ENCODE measurements around the gene TPPP.
"Not testable (repeated sequence)": the region's sequence is repeated elsewhere in the genome, so short reads cannot be mapped to it uniquely, and the experiment has no call there.

The TPPP gene

GRCh38 chr5:692529-693041 lies 567 bp downstream of the TPPP start:
- not testable (repeated sequence) for H4K20me1 ChIP-seq (ENCODE audit: control insufficient read depth, insufficient read depth, low read depth, low read length); H3K36me3 ChIP-seq (ENCODE audit: control insufficient read depth, low read length); H3K27ac ChIP-seq (ENCODE audit: low read depth, low read length); H3K79me2 ChIP-seq (ENCODE audit: control insufficient read depth, low read length); H3K4me1 ChIP-seq (ENCODE audit: control insufficient read depth, low read length); H3F3A ChIP-seq (ENCODE audit: control insufficient read depth, insufficient read depth); H3K9me2 ChIP-seq (replicated peaks; ENCODE audit: control insufficient read depth, low read length); H3K9me3 ChIP-seq (ENCODE audit: control insufficient read depth, insufficient read depth, low read length)
- peak; percentile 51; the same call in 1 of the 2 replicates for TF ChIP-seq EZH2phosphoT487 (IDR thresholded peaks at IDR 0.05; ENCODE audit: borderline replicate concordance, low read length)
- Histone ChIP-seq H3K27me3 (ENCODE audit: control insufficient read depth, low read length) (peaks cover 13% of the 10 kb centered on the region), H3K4me3 (ENCODE audit: low read length) (peak overlapping the region; percentile 49; the same call in 1 of the 2 replicates), H3K4me2 (ENCODE audit: low read length) (peak overlapping the region; percentile 48)

GRCh38 chr5:691817-692528 lies 1.2 kb downstream of the TPPP start:
- H3K9me2 ChIP-seq (replicated peaks; ENCODE audit: control insufficient read depth, low read length): no peaks in the 10 kb centered on the region
- no peaks in the 10 kb centered on the region for H3K4me1 ChIP-seq (ENCODE audit: control insufficient read depth, low read length)
- H3K4me2 ChIP-seq (ENCODE audit: low read length): no peak overlapping the region
- H4K20me1 ChIP-seq (ENCODE audit: control insufficient read depth, insufficient read depth, low read depth, low read length): no peaks in the 10 kb centered on the region
- H3K36me3 ChIP-seq (ENCODE audit: control insufficient read depth, low read length): no peaks in the 10 kb centered on the region
- TF ChIP-seq EZH2phosphoT487 (IDR thresholded peaks at IDR 0.05; ENCODE audit: borderline replicate concordance, low read length) (no peak), CTCF (IDR thresholded peaks at IDR 0.05; ENCODE audit: low read depth, low read length, poor library complexity, severe bottlenecking) (no peak)
- no peak overlapping the region for H3K4me3 ChIP-seq (ENCODE audit: low read length)
- no peaks in the 10 kb centered on the region for H3K79me2 ChIP-seq (ENCODE audit: control insufficient read depth, low read length)
- peaks cover 11% of the 10 kb centered on the region for H3K27me3 ChIP-seq (ENCODE audit: control insufficient read depth, low read length)
- H3K27ac ChIP-seq (ENCODE audit: low read depth, low read length): no peak overlapping the region
- no peaks in the 10 kb centered on the region for H3K9me3 ChIP-seq (ENCODE audit: control insufficient read depth, insufficient read depth, low read length)
- no peaks in the 10 kb centered on the region for H3F3A ChIP-seq (ENCODE audit: control insufficient read depth, insufficient read depth)

GRCh38 chr5:691049-691448 lies 2.1 kb downstream of the TPPP start:
- H4K20me1 ChIP-seq (ENCODE audit: control insufficient read depth, insufficient read depth, low read depth, low read length); H3K4me2 ChIP-seq (ENCODE audit: low read length); H3K79me2 ChIP-seq (ENCODE audit: control insufficient read depth, low read length); H3K36me3 ChIP-seq (ENCODE audit: control insufficient read depth, low read length); H3K9me2 ChIP-seq (replicated peaks; ENCODE audit: control insufficient read depth, low read length); H3K9me3 ChIP-seq (ENCODE audit: control insufficient read depth, insufficient read depth, low read length); H3F3A ChIP-seq (ENCODE audit: control insufficient read depth, insufficient read depth); H3K4me1 ChIP-seq (ENCODE audit: control insufficient read depth, low read length); H3K4me3 ChIP-seq (ENCODE audit: low read length); H3K27ac ChIP-seq (ENCODE audit: low read depth, low read length): not testable (repeated sequence)
- H3K27me3 ChIP-seq (ENCODE audit: control insufficient read depth, low read length): peaks cover 11% of the 10 kb centered on the region

GRCh38 chr5:690293-690692 lies 2.9 kb downstream of the TPPP start:
- not testable (repeated sequence) for H3K9me3 ChIP-seq (ENCODE audit: control insufficient read depth, insufficient read depth, low read length); H3K79me2 ChIP-seq (ENCODE audit: control insufficient read depth, low read length); H3K4me3 ChIP-seq (ENCODE audit: low read length); H3F3A ChIP-seq (ENCODE audit: control insufficient read depth, insufficient read depth); H3K27ac ChIP-seq (ENCODE audit: low read depth, low read length); H3K36me3 ChIP-seq (ENCODE audit: control insufficient read depth, low read length); H3K9me2 ChIP-seq (replicated peaks; ENCODE audit: control insufficient read depth, low read length); H3K4me2 ChIP-seq (ENCODE audit: low read length); H4K20me1 ChIP-seq (ENCODE audit: control insufficient read depth, insufficient read depth, low read depth, low read length); H3K4me1 ChIP-seq (ENCODE audit: control insufficient read depth, low read length)
- peaks cover 11% of the 10 kb centered on the region for H3K27me3 ChIP-seq (ENCODE audit: control insufficient read depth, low read length)

- H3K9me2 ChIP-seq (replicated peaks; ENCODE audit: control insufficient read depth, low read length); H3K4me2 ChIP-seq (ENCODE audit: low read length); H3K4me3 ChIP-seq (ENCODE audit: low read length); H3K4me1 ChIP-seq (ENCODE audit: control insufficient read depth, low read length); H3K9me3 ChIP-seq (ENCODE audit: control insufficient read depth, insufficient read depth, low read length); H3K79me2 ChIP-seq (ENCODE audit: control insufficient read depth, low read length); H3K27ac ChIP-seq (ENCODE audit: low read depth, low read length); H3K27me3 ChIP-seq (ENCODE audit: control insufficient read depth, low read length); H3F3A ChIP-seq (ENCODE audit: control insufficient read depth, insufficient read depth); H3K36me3 ChIP-seq (ENCODE audit: control insufficient read depth, low read length); H4K20me1 ChIP-seq (ENCODE audit: control insufficient read depth, insufficient read depth, low read depth, low read length): not testable (repeated sequence)
Observed at GRCh38 chr5:688348-689010, 4.7 kb downstream of the TPPP start.

GRCh38 chr5:686936-687335 lies 6.2 kb downstream of the TPPP start:
- H3K9me3 ChIP-seq (ENCODE audit: control insufficient read depth, insufficient read depth, low read length); H3K36me3 ChIP-seq (ENCODE audit: control insufficient read depth, low read length); H3K27ac ChIP-seq (ENCODE audit: low read depth, low read length); H3K79me2 ChIP-seq (ENCODE audit: control insufficient read depth, low read length); H3F3A ChIP-seq (ENCODE audit: control insufficient read depth, insufficient read depth); H3K4me3 ChIP-seq (ENCODE audit: low read length); H3K4me2 ChIP-seq (ENCODE audit: low read length); H3K27me3 ChIP-seq (ENCODE audit: control insufficient read depth, low read length); H3K9me2 ChIP-seq (replicated peaks; ENCODE audit: control insufficient read depth, low read length); H4K20me1 ChIP-seq (ENCODE audit: control insufficient read depth, insufficient read depth, low read depth, low read length); H3K4me1 ChIP-seq (ENCODE audit: control insufficient read depth, low read length): not testable (repeated sequence)

- H3K9me3 ChIP-seq (ENCODE audit: control insufficient read depth, insufficient read depth, low read length); H3K36me3 ChIP-seq (ENCODE audit: control insufficient read depth, low read length); H3K27me3 ChIP-seq (ENCODE audit: control insufficient read depth, low read length); H3K9me2 ChIP-seq (replicated peaks; ENCODE audit: control insufficient read depth, low read length); H3K79me2 ChIP-seq (ENCODE audit: control insufficient read depth, low read length); H3K4me2 ChIP-seq (ENCODE audit: low read length); H4K20me1 ChIP-seq (ENCODE audit: control insufficient read depth, insufficient read depth, low read depth, low read length); H3K4me3 ChIP-seq (ENCODE audit: low read length); H3K4me1 ChIP-seq (ENCODE audit: control insufficient read depth, low read length); H3K27ac ChIP-seq (ENCODE audit: low read depth, low read length); H3F3A ChIP-seq (ENCODE audit: control insufficient read depth, insufficient read depth): not testable (repeated sequence)
Observed at GRCh38 chr5:686172-686523, 7.0 kb downstream of the TPPP start.

All from DOHH2 (cell line).